CD4-positive, alpha-beta T cell (primary cell): ENCODE results near the gene MT1G. TPM values are rescaled to one million over a fixed set of nuclear protein-coding genes. Genes with fewer than 3 reads are reported as not detected.

Experiments
- ATAC-seq: fragments of 200-7000 bp; cut with Tn5 transposase; one replicate; pipeline ENCODE4 v1.10.0; 2022; ENCODE audit warnings: mild to moderate bottlenecking; ENCODE audit not compliant: poor library complexity
- CTCF ChIA-PET: fragments of 350-600 bp; sonication (Branson Sonifier 250); formaldehyde crosslinking; loops from one replicate; lab custom pipeline; 2021; ENCODE audit warnings: antibody characterized with exemption, inconsistent platforms; lab: Charles Lee
- POLR2A ChIA-PET: fragments of 350-600 bp; sonication (Branson Sonifier 250); formaldehyde crosslinking; loops from one replicate; lab custom pipeline; 2021; ENCODE audit warnings: antibody characterized with exemption, inconsistent platforms; lab: Charles Lee
- DNase-seq, 14 experiments: peaks; one replicate each; pipeline ENCODE4 v3.0.0-alpha.2; 2013 to 2020; ENCODE audit warnings: mixed read lengths in 2 of 14
- H3K27ac ChIP-seq, 2 donors: one replicate each; pipeline versions ENCODE4 v1.5.1 to v1.7.0; 2013; ENCODE audit warnings: low read length in 2 of 2, low read depth in 1 of 2, mild to moderate bottlenecking in 1 of 2
- H3K27me3 ChIP-seq, 2 experiments: 1 replicate in 1 of 2; 2 replicates in 1 of 2; pipeline versions ENCODE4 v1.6.1 to v1.7.0; 2013; ENCODE audit warnings: low read length in 2 of 2, control low read depth in 1 of 2, mild to moderate bottlenecking in 1 of 2, moderate library complexity in 1 of 2; ENCODE audit not compliant: insufficient read depth in 2 of 2, control insufficient read depth in 1 of 2
- H3K36me3 ChIP-seq: one replicate; pipeline ENCODE4 v1.6.1; 2013; ENCODE audit warnings: low read length, control low read depth; ENCODE audit not compliant: insufficient read depth
- H3K4me1 ChIP-seq: one replicate; pipeline ENCODE4 v1.6.1; 2013; ENCODE audit warnings: low read length, control low read depth; ENCODE audit not compliant: insufficient read depth
- H3K4me3 ChIP-seq: one replicate; pipeline ENCODE4 v1.5.1; 2013; ENCODE audit warnings: mild to moderate bottlenecking, low read length, moderate library complexity
- H3K9me3 ChIP-seq, 2 experiments: 1 replicate in 1 of 2; 2 replicates in 1 of 2; pipeline versions ENCODE4 v1.6.1 to v1.7.0; 2013; ENCODE audit warnings: low read length in 2 of 2, mild to moderate bottlenecking in 2 of 2, control low read depth in 1 of 2, moderate library complexity in 1 of 2; ENCODE audit not compliant: control insufficient read depth in 1 of 2, insufficient read depth in 1 of 2
- H3K27ac Mint-ChIP-seq: one replicate; pipeline ENCODE4 v1.8.0; 2020; ENCODE audit warnings: mixed read lengths
- H3K27me3 Mint-ChIP-seq: one replicate; pipeline ENCODE4 v1.8.0; 2021; ENCODE audit warnings: mixed read lengths
- H3K36me3 Mint-ChIP-seq: one replicate; pipeline ENCODE4 v1.8.0; 2021; ENCODE audit warnings: low read depth, mixed read lengths
- H3K4me1 Mint-ChIP-seq: one replicate; pipeline ENCODE4 v1.8.0; 2021; ENCODE audit warnings: low read depth, mixed read lengths
- H3K4me3 Mint-ChIP-seq: one replicate; pipeline ENCODE4 v1.8.0; 2020; ENCODE audit warnings: mild to moderate bottlenecking, mixed read lengths
- H3K9me3 Mint-ChIP-seq: one replicate; pipeline ENCODE4 v1.8.0; 2020; ENCODE audit warnings: mixed read lengths
- CTCF ChIP-seq: fragments of 200-600 bp; IDR thresholded peaks from one replicate; pipeline ENCODE4 v1.8.0; 2022; ENCODE audit warnings: antibody characterized with exemption, mild to moderate bottlenecking
- intact Hi-C, 2 experiments: fragments of 100-400 bp; cut with DNase I in 1 of 2; cut with micrococcal nuclease in 1 of 2; formaldehyde crosslinking; loops; one replicate each; pipeline versions ENCODE4 v1.15.1 to v1.9.0; 2023 to 2025; cut with DNase I, micrococcal nuclease
- total RNA-seq, 174 experiments: library from RNA in 2 of 174; stranded (reverse) in 2 of 174; gene quantifications; one replicate each; pipeline ENCODE4 v1.2.3 and lab custom pipeline; 2021 to 2026

MT1G gene
- total RNA-seq, 2 experiments from 2014 or later = not detected

- Histone ChIP-seq H3K27me3 (no peaks in the 10 kb centered on the region), H3K4me1 (peaks cover 28% of the 10 kb centered on the region), H3K27ac (peak within 1 kb of the TSS; percentile 50 to 71), H3K36me3 (no peaks in the 10 kb centered on the region), H3K9me3 (peaks cover 0 to 3% of the 10 kb centered on the region in 2 experiments), H3K4me3 (peak within 1 kb of the TSS; percentile 83)
- ChIA-PET POLR2A (interaction anchor here (1.0 to 2.1 kb wide), 12 partner anchors 9 to 77 kb away, joined by 3 to 20 read pairs (median 4); partner anchors contain the start of genes MT1F, MT1G, MT1H and MT2A), CTCF (interaction anchor here (1.2 to 2.7 kb wide), 3 partner anchors 19 to 105 kb away, joined by 3 to 11 read pairs (median 6); no protein-coding TSS in a partner anchor)
- Mint-ChIP-seq H3K27ac (peak within 1 kb of the TSS; percentile 93), H3K27me3 (no peaks in the 10 kb centered on the region), H3K4me3 (peak within 1 kb of the TSS; percentile 96), H3K36me3 (peaks cover 8% of the 10 kb centered on the region), H3K4me1 (peaks cover 27% of the 10 kb centered on the region), H3K9me3 (no peaks in the 10 kb centered on the region)
- peak; percentile 72 to 94 (median 86) for DNase-seq
- ATAC-seq = peak; percentile 99
- no peak for TF ChIP-seq CTCF
- intact Hi-C loops = loop anchor here (1.0 to 5.0 kb wide), 5 partner anchors 19 to 105 kb away; partner anchors contain the start of gene MT2A (in 1 of the 2)
Measured at GRCh38 chr16:56681939-56682702, 14.3 kb upstream of the MT1G start, which contains the start of gene MT1X. MT1X (plus strand) TSS chr16:56682470; CDS start chr16:56682541, 71 bp downstream.

GRCh38 chr16:56679818-56680217 is 12.0 kb upstream of the MT1G start:
- TF ChIP-seq CTCF = no peak
- Mint-ChIP-seq H3K36me3 (peaks cover 3% of the 10 kb centered on the region), H3K27ac (no peak overlapping the region), H3K4me3 (no peak overlapping the region), H3K27me3 (peaks cover 11% of the 10 kb centered on the region), H3K4me1 (peaks cover 46% of the 10 kb centered on the region), H3K9me3 (no peaks in the 10 kb centered on the region)
- ChIA-PET CTCF (no interaction called here), POLR2A (no interaction called here)
- Histone ChIP-seq H3K27ac (no peak overlapping the region), H3K4me3 (no peak overlapping the region), H3K9me3 (no peaks in the 10 kb centered on the region), H3K27me3 (no peaks in the 10 kb centered on the region), H3K36me3 (no peaks in the 10 kb centered on the region), H3K4me1 (peaks cover 38% of the 10 kb centered on the region)
- ATAC-seq (no peak), DNase-seq (no peak)
- intact Hi-C loops = loop anchor here in 1 of 2 experiments (5.0 kb wide), 1 partner anchor 103 kb away; no protein-coding TSS in a partner anchor

GRCh38 chr16:56679078-56679730 is 11.3 kb upstream of the MT1G start:
- H3K4me3 ChIP-seq = no peak overlapping the region
- no peaks in the 10 kb centered on the region for H3K27me3 ChIP-seq
- DNase-seq (no peak), ATAC-seq (no peak)
- Mint-ChIP-seq H3K9me3 (no peaks in the 10 kb centered on the region), H3K4me3 (no peak overlapping the region), H3K27me3 (peaks cover 12% of the 10 kb centered on the region), H3K27ac (no peak overlapping the region), H3K36me3 (peaks cover 3% of the 10 kb centered on the region), H3K4me1 (peaks cover 43% of the 10 kb centered on the region)
- intact Hi-C loops = no loop called here
- ChIA-PET POLR2A (interaction anchor here (0.6 kb wide), 1 partner anchor 13 kb away, joined by 3 read pairs; no protein-coding TSS in a partner anchor), CTCF (no interaction called here)
- TF ChIP-seq CTCF = no peak
- no peak overlapping the region for H3K27ac ChIP-seq
- no peaks in the 10 kb centered on the region for H3K9me3 ChIP-seq
- peaks cover 36% of the 10 kb centered on the region for H3K4me1 ChIP-seq
- H3K36me3 ChIP-seq = no peaks in the 10 kb centered on the region
